PFSK-1 (cell line): ENCODE results near the gene MYCBP2.

Experiments
- FOXP2 ChIP-seq: optimal IDR thresholded peaks from 2 replicates; pipeline ENCODE3; 2011; ENCODE audit warnings: borderline replicate concordance, control low read depth, inconsistent platforms; ENCODE audit not compliant: insufficient read depth; ENCODE audit errors: extremely low read length, extremely low read depth
- POLR2AphosphoS5 ChIP-seq: IDR thresholded peaks from 2 replicates; pipeline ENCODE4 v1.6.1; 2012; ENCODE audit warnings: low read depth, mild to moderate bottlenecking, control low read depth, low read length, moderate library complexity
- REST ChIP-seq, 2 experiments: IDR thresholded peaks; 2 replicates each; pipeline versions ENCODE4 v1.6.1 to v1.8.0; 2011 to 2012; ENCODE audit warnings: low read depth in 2 of 2, low read length in 2 of 2, control low read depth in 1 of 2, inconsistent platforms in 1 of 2, mild to moderate bottlenecking in 1 of 2, moderate library complexity in 1 of 2; ENCODE audit not compliant: insufficient read depth in 1 of 2
- SIN3A ChIP-seq: IDR thresholded peaks from 2 replicates; pipeline ENCODE4 v1.6.1; 2012; ENCODE audit warnings: mild to moderate bottlenecking, low read length, moderate library complexity, borderline replicate concordance; ENCODE audit not compliant: insufficient read depth
- TAF1 ChIP-seq: IDR thresholded peaks from 2 replicates; pipeline ENCODE4 v1.6.1; 2012; ENCODE audit warnings: low read length, control low read depth, borderline replicate concordance; ENCODE audit not compliant: insufficient read depth

Gene MYCBP2

GRCh38 chr13:77019756-77020155, 307.1 kb downstream of the MYCBP2 start:
- TF ChIP-seq FOXP2 (no peak), POLR2AphosphoS5 (no peak), SIN3A (no peak), TAF1 (no peak), REST (IDR thresholded peaks at IDR 0.05; ENCODE audit: insufficient read depth in 1 of 2, low read depth in 2 of 2, low read length in 2 of 2) (no peak)

GRCh38 chr13:77016888-77017623, 309.8 kb downstream of the MYCBP2 start:
- no peak for TF ChIP-seq SIN3A
- TF ChIP-seq POLR2AphosphoS5: no peak
- no peak for TF ChIP-seq TAF1
- no peak for TF ChIP-seq REST (IDR thresholded peaks at IDR 0.05; ENCODE audit: insufficient read depth in 1 of 2, low read depth in 2 of 2, low read length in 2 of 2)
- no peak for TF ChIP-seq FOXP2

GRCh38 chr13:77016251-77016812, 310.6 kb downstream of the MYCBP2 start:
- TF ChIP-seq SIN3A (no peak), FOXP2 (no peak), POLR2AphosphoS5 (no peak), TAF1 (no peak), REST (IDR thresholded peaks at IDR 0.05; ENCODE audit: insufficient read depth in 1 of 2, low read depth in 2 of 2, low read length in 2 of 2) (no peak)

GRCh38 chr13:77014906-77015685, 311.8 kb downstream of the MYCBP2 start:
- TF ChIP-seq FOXP2 (no peak), REST (IDR thresholded peaks at IDR 0.05; ENCODE audit: insufficient read depth in 1 of 2, low read depth in 2 of 2, low read length in 2 of 2) (no peak), TAF1 (no peak), POLR2AphosphoS5 (no peak), SIN3A (no peak)
